WTC11 (cell line): Measurements from ENCODE around the gene EEF1AKMT3. TPM values are rescaled to one million over a fixed set of nuclear protein-coding genes. Genes with fewer than 3 reads are reported as not detected.

Experiments
- ATAC-seq: fragments of 200-7000 bp; cut with Tn5 transposase; 2 replicates; pipeline ENCODE4 v1.10.0; 2021; ENCODE audit warnings: mild to moderate bottlenecking, moderate library complexity
- CTCF ChIA-PET: fragments of 300-600 bp; sonication (Branson Sonifier 250); formaldehyde crosslinking; loops from one replicate; lab custom pipeline; 2021; ENCODE audit warnings: antibody characterized with exemption; lab: Charles Lee
- POLR2A ChIA-PET: fragments of 350-600 bp; sonication (Branson Sonifier 250); formaldehyde crosslinking; loops from one replicate; lab custom pipeline; 2021; ENCODE audit warnings: antibody characterized with exemption; lab: Charles Lee
- DNase-seq: peaks from one replicate; pipeline ENCODE4 v3.0.0; 2021; ENCODE audit warnings: low spot score
- H3K27ac Mint-ChIP-seq: 2 replicates; pipeline ENCODE4 v1.8.0; 2021; ENCODE audit warnings: mixed read lengths
- H3K27me3 Mint-ChIP-seq: 2 replicates; pipeline ENCODE4 v1.8.0; 2021; ENCODE audit warnings: low read depth, mild to moderate bottlenecking, moderate library complexity, mixed read lengths
- H3K36me3 Mint-ChIP-seq: 2 replicates; pipeline ENCODE4 v1.8.0; 2021; ENCODE audit warnings: mixed read lengths
- H3K4me1 Mint-ChIP-seq: 2 replicates; pipeline ENCODE4 v1.8.0; 2022; ENCODE audit warnings: mixed read lengths
- H3K4me3 Mint-ChIP-seq: 2 replicates; pipeline ENCODE4 v1.8.0; 2021; ENCODE audit warnings: mild to moderate bottlenecking, moderate library complexity, mixed read lengths
- H3K9me3 Mint-ChIP-seq: 2 replicates; pipeline ENCODE4 v1.8.0; 2021; ENCODE audit warnings: mixed read lengths
- ARID4B ChIP-seq: sonication (generic); formaldehyde crosslinking; IDR thresholded peaks from 2 replicates; pipeline ENCODE4 v1.8.0; 2023; ENCODE audit warnings: missing genetic modification reagents, mild to moderate bottlenecking, borderline replicate concordance
- ERG ChIP-seq: fragments of 250-450 bp; sonication (Bioruptor Pico); IDR thresholded peaks from 2 replicates; pipeline ENCODE4 v1.8.0; 2021; ENCODE audit warnings: mild to moderate bottlenecking
- PRDM15 ChIP-seq: sonication (generic); formaldehyde crosslinking; IDR thresholded peaks from 2 replicates; pipeline ENCODE4 v1.8.0; 2022; ENCODE audit warnings: missing genetic modification reagents
- SP1 ChIP-seq: sonication (generic); formaldehyde crosslinking; conservative IDR thresholded peaks from 2 replicates; pipeline ENCODE4 v1.8.1; 2022; ENCODE audit warnings: missing genetic modification reagents
- USF2 ChIP-seq: sonication (generic); formaldehyde crosslinking; IDR thresholded peaks from 2 replicates; pipeline ENCODE4 v1.8.1; 2023; ENCODE audit warnings: mild to moderate bottlenecking, missing genetic modification reagents, moderate library complexity
- ZBTB21 ChIP-seq: sonication (generic); formaldehyde crosslinking; IDR thresholded peaks from 2 replicates; pipeline ENCODE4 v1.8.1; 2023; ENCODE audit warnings: mild to moderate bottlenecking, missing genetic modification reagents, borderline replicate concordance
- ZNF281 ChIP-seq: sonication (generic); formaldehyde crosslinking; IDR thresholded peaks from 2 replicates; pipeline ENCODE4 v1.8.0; 2023; ENCODE audit warnings: mild to moderate bottlenecking, missing genetic modification reagents
- total RNA-seq: library from RNA; stranded (reverse); gene quantifications from 3 replicates; pipeline ENCODE4 v1.2.3, GENCODE V29; 2021
- TF ChIP-seq, protein P1 (sequence below): sonication (generic); formaldehyde crosslinking; IDR thresholded peaks from 2 replicates; pipeline ENCODE4 v1.8.1; 2022; ENCODE audit warnings: low read depth, mild to moderate bottlenecking, moderate library complexity, missing genetic modification reagents, borderline replicate concordance

The EEF1AKMT3 gene
- total RNA-seq, 1 experiment from 2014 or later: 3.2 TPM

GRCh38 chr12:57738661-57739237 is 33.7 kb upstream of the EEF1AKMT3 start, which contains the start of gene AGAP2:
AGAP2 (minus strand) TSS chr12:57738742; CDS start chr12:57738246, 496 bp downstream.
- no peaks in the 10 kb centered on the region for H3K9me3 Mint-ChIP-seq
- DNase-seq (peak; percentile 70), ATAC-seq (peak; percentile 31)
- H3K4me3 Mint-ChIP-seq: peak within 1 kb of the TSS; percentile 75
- no peak within 1 kb of the TSS for H3K27ac Mint-ChIP-seq
- H3K27me3 Mint-ChIP-seq: peaks cover 95% of the 10 kb centered on the region
- TF ChIP-seq ZNF281 (CRISPR knock-in tag) (no peak), ZBTB21 (CRISPR knock-in tag) (peak; percentile 82; the same call in 1 of the 2 replicates), SP1 (CRISPR knock-in tag) (peak; percentile 49; the same call in 1 of the 2 replicates), USF2 (CRISPR knock-in tag) (0 out of 2 replicates have a peak, but pooled peaks have one; percentile 23), ARID4B (CRISPR knock-in tag) (no peak), ERG (CRISPR knock-in tag) (no peak), PRDM15 (CRISPR knock-in tag) (peak; percentile 98)
- TF ChIP-seq, protein P1, sequence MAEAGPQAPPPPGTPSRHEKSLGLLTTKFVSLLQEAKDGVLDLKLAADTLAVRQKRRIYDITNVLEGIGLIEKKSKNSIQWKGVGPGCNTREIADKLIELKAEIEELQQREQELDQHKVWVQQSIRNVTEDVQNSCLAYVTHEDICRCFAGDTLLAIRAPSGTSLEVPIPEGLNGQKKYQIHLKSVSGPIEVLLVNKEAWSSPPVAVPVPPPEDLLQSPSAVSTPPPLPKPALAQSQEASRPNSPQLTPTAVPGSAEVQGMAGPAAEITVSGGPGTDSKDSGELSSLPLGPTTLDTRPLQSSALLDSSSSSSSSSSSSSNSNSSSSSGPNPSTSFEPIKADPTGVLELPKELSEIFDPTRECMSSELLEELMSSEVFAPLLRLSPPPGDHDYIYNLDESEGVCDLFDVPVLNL: no peak
- CTCF ChIA-PET: interaction anchor here (1.0 to 6.6 kb wide), 6 partner anchors 9 to 155 kb away, joined by 3 to 146 read pairs (median 8); no protein-coding TSS in a partner anchor
- POLR2A ChIA-PET: interaction anchor here (0.6 kb wide), 1 partner anchor 194 kb away, joined by 4 read pairs; no protein-coding TSS in a partner anchor
- H3K4me1 Mint-ChIP-seq: peaks cover 28% of the 10 kb centered on the region
- no peaks in the 10 kb centered on the region for H3K36me3 Mint-ChIP-seq
